Esophagus squamous epithelium (tissue), 5 donors: ENCODE results near the gene TREX2. TPM values are rescaled to one million over a fixed set of nuclear protein-coding genes. Genes with fewer than 3 reads are reported as not detected.

Experiments used
- DNase-seq: peaks from one replicate; lab custom pipeline; 2025; lab: John Stamatoyannopoulos, UW
- H3K27ac ChIP-seq, 4 donors: fragments of 200-600 bp; sonication (generic); one replicate each; pipeline ENCODE4 v1.5.1; 2016 to 2019; ENCODE audit warnings: mild to moderate bottlenecking in 1 of 4
- H3K27me3 ChIP-seq, 4 donors: fragments of 200-600 bp; sonication (generic); 1 replicate in 3 of 4; 2 replicates in 1 of 4; pipeline versions ENCODE4 v1.5.1 to v1.6.0; 2017 to 2021; ENCODE audit warnings: antibody characterized with exemption in 1 of 4
- H3K36me3 ChIP-seq, 3 donors: fragments of 200-600 bp; sonication (generic); one replicate each; pipeline ENCODE4 v1.5.1; 2016 to 2019
- H3K4me1 ChIP-seq, 3 donors: fragments of 200-600 bp; sonication (generic); one replicate each; pipeline ENCODE4 v1.5.1; 2017 to 2019
- H3K4me3 ChIP-seq, 4 donors: fragments of 200-600 bp; sonication (generic); 1 replicate in 3 of 4; 2 replicates in 1 of 4; pipeline ENCODE4 v1.5.1; 2016 to 2019; ENCODE audit warnings: mild to moderate bottlenecking in 2 of 4, moderate library complexity in 1 of 4
- H3K9me3 ChIP-seq, 3 donors: fragments of 200-600 bp; sonication (generic); one replicate each; pipeline ENCODE4 v1.5.1; 2016 to 2019
- POLR2A ChIP-seq, 4 donors: fragments of 450-650 bp; IDR thresholded peaks; one replicate each; pipeline ENCODE4 v1.6.1; 2017; ENCODE audit warnings: antibody characterized with exemption in 4 of 4, mild to moderate bottlenecking in 4 of 4, moderate library complexity in 3 of 4
- WGBS, 2 donors: methylation state at CpG; one replicate each; pipeline ENCODE4 v1.1.5; 2018; 5-methylcytosine and 5-hydroxymethylcytosine counted together
- intact Hi-C: fragments of 100-400 bp; cut with DNase I; formaldehyde crosslinking; loops from one replicate; pipeline ENCODE4 v1.15.0; 2022
- total RNA-seq, 4 donors: library from RNA; depleted of rRNA; stranded (reverse); fragments of >200 nt; gene quantifications; one replicate each; pipeline ENCODE4 v1.1.0, GENCODE V29; 2016
- TF ChIP-seq, protein P1 (sequence below), 6 experiments: fragments of 450-650 bp in 4 of 6; fragments of 200-600 bp in 2 of 6; sonication (generic) in 2 of 6; IDR thresholded peaks; one replicate each; pipeline ENCODE4 v1.5.1; 2016 to 2019; ENCODE audit warnings: antibody characterized with exemption in 6 of 6, mild to moderate bottlenecking in 4 of 6, moderate library complexity in 4 of 6
- donor health status: DM: yes; HTN: yes; CAD: no.

TREX2 gene
- total RNA-seq, 4 donors from 2014 or later = 1.4 to 6.6 (median 4.3) TPM

DNA sequence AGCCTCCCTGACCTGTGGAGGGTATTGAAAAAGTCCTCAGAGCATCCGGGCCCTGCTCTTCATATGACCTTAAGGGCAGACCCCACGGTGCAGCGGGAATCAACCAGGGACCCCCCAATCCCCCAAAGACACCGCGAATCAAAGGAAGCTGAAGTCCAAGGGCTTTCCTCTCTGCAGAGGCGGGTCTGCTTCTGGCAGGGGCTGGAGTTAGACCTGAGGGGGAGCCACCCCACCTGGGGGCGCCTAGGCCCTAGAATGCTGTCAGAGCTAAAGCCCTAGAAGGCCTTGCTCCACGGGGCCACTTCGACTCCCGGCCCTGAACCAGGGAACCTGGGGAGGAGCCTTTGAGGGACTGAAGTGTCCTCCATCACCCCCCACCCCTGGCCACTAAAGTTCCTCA lies 27.3 kb upstream of the TREX2 start:
- H3K27me3 ChIP-seq = no peaks in the 10 kb centered on the region
- intact Hi-C loops = loop anchor here (5.0 kb wide), 1 partner anchor 34 kb away; no protein-coding TSS in a partner anchor
- DNase-seq = no peak
- no peak overlapping the region for H3K27ac ChIP-seq
- TF ChIP-seq, protein P1, sequence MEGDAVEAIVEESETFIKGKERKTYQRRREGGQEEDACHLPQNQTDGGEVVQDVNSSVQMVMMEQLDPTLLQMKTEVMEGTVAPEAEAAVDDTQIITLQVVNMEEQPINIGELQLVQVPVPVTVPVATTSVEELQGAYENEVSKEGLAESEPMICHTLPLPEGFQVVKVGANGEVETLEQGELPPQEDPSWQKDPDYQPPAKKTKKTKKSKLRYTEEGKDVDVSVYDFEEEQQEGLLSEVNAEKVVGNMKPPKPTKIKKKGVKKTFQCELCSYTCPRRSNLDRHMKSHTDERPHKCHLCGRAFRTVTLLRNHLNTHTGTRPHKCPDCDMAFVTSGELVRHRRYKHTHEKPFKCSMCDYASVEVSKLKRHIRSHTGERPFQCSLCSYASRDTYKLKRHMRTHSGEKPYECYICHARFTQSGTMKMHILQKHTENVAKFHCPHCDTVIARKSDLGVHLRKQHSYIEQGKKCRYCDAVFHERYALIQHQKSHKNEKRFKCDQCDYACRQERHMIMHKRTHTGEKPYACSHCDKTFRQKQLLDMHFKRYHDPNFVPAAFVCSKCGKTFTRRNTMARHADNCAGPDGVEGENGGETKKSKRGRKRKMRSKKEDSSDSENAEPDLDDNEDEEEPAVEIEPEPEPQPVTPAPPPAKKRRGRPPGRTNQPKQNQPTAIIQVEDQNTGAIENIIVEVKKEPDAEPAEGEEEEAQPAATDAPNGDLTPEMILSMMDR (IDR thresholded peaks at IDR 0.05) = no peak
- TF ChIP-seq POLR2A (IDR thresholded peaks at IDR 0.05) = no peak
- WGBS, 2 donors = 87% methylated on average over 7 of the region's 10 CpGs; no CpG with 5 or more reads in 1 of the 2 donors
- H3K4me1 ChIP-seq = peaks cover 12 to 62% (median 22%) of the 10 kb centered on the region in 3 donors
- H3K4me3 ChIP-seq = no peak overlapping the region
- no peaks in the 10 kb centered on the region for H3K9me3 ChIP-seq
- no peaks in the 10 kb centered on the region for H3K36me3 ChIP-seq

GRCh38 chrX:153471663-153472280 lies 25.9 kb upstream of the TREX2 start:
- Histone ChIP-seq H3K27me3 (no peaks in the 10 kb centered on the region), H3K9me3 (no peaks in the 10 kb centered on the region), H3K4me3 (no peak overlapping the region), H3K36me3 (no peaks in the 10 kb centered on the region), H3K4me1 (peaks cover 12 to 64% (median 18%) of the 10 kb centered on the region in 3 donors), H3K27ac (peak overlapping the region in 1 of 4 donors; percentile 87)
- intact Hi-C loops = loop anchor here (5.0 kb wide), 1 partner anchor 36 kb away; no protein-coding TSS in a partner anchor
- DNase-seq = no peak
- TF ChIP-seq, protein P1 (IDR thresholded peaks at IDR 0.05) = no peak
- no peak for TF ChIP-seq POLR2A (IDR thresholded peaks at IDR 0.05)
- WGBS, 2 donors = 73 to 86% methylated on average over 5 to 8 of the region's 11 CpGs

- 10 to 24% methylated on average over 2 to 5 of the region's 70 CpGs for WGBS, 2 donors
- no peaks in the 10 kb centered on the region for H3K27me3 ChIP-seq
- intact Hi-C loops = loop anchor here (5.0 kb wide), 1 partner anchor 37 kb away; no protein-coding TSS in a partner anchor
Observed at GRCh38 chrX:153470411-153471363, 24.8 kb upstream of the TREX2 start, which contains the start of gene HAUS7. Gene HAUS7 (minus strand): TSS chrX:153470576. CDS start chrX:153470557, 19 bp downstream.

GRCh38 chrX:153469811-153470410 lies 24.1 kb upstream of the TREX2 start:
- no peaks in the 10 kb centered on the region for H3K27me3 ChIP-seq
- TF ChIP-seq POLR2A (IDR thresholded peaks at IDR 0.05) = no peak
- TF ChIP-seq, protein P1 (IDR thresholded peaks at IDR 0.05) = peak in 1 of 6 experiments; percentile 37
- peaks cover 0 to under 1% (median 0%) of the 10 kb centered on the region in 3 donors for H3K36me3 ChIP-seq
- intact Hi-C loops = loop anchor here (5.0 kb wide), 1 partner anchor 37 kb away; no protein-coding TSS in a partner anchor
- peaks cover 2 to 46% (median 11%) of the 10 kb centered on the region in 3 donors for H3K4me1 ChIP-seq
- DNase-seq = no peak
- H3K9me3 ChIP-seq = no peaks in the 10 kb centered on the region
- WGBS, 2 donors = 36% methylated on average over 3 of the region's 32 CpGs; no CpG with 5 or more reads in 1 of the 2 donors
- peak overlapping the region; percentile 52 to 75 (median 60) for H3K4me3 ChIP-seq
- peak overlapping the region; percentile 60 to 87 (median 73) for H3K27ac ChIP-seq

More at GRCh38 chrX:153470411-153471363, 24.8 kb upstream of the TREX2 start, which contains the start of gene HAUS7:
- H3K36me3 ChIP-seq = no peaks in the 10 kb centered on the region
- H3K4me1 ChIP-seq = peaks cover 10 to 53% (median 15%) of the 10 kb centered on the region in 3 donors
- H3K9me3 ChIP-seq = no peaks in the 10 kb centered on the region
- TF ChIP-seq, protein P1 (IDR thresholded peaks at IDR 0.05) = peak; percentile 50 to 68 (median 62)
- no peak for TF ChIP-seq POLR2A (IDR thresholded peaks at IDR 0.05)
- H3K27ac ChIP-seq = peak within 1 kb of the TSS; percentile 60 to 87 (median 73)
- H3K4me3 ChIP-seq = peak within 1 kb of the TSS; percentile 52 to 75 (median 60)
- peak; percentile 70 for DNase-seq
